Sigmoid colon (tissue), 4 donors: ENCODE measurements around the gene SHB.

Source experiments
- CTCF ChIP-seq, 4 experiments: fragments of 450-650 bp in 3 of 4; fragments of 200-600 bp in 1 of 4; IDR thresholded peaks; one replicate each; pipeline ENCODE4 v1.5.1; 2016 to 2019; ENCODE audit warnings: antibody characterized with exemption in 4 of 4, mild to moderate bottlenecking in 3 of 4, moderate library complexity in 2 of 4
- EP300 ChIP-seq, 4 donors: sonication (generic); formaldehyde crosslinking; IDR thresholded peaks; one replicate each; pipeline ENCODE4 v1.6.1; 2017; ENCODE audit warnings: antibody characterized with exemption in 4 of 4

GRCh38 chr9:37918665-37919170 lies 150.3 kb downstream of the SHB start:
- no peak for TF ChIP-seq CTCF (IDR thresholded peaks at IDR 0.05)
- no peak for TF ChIP-seq EP300 (IDR thresholded peaks at IDR 0.05)
